ENCODE data around the gene PTPRR. TPM values are rescaled to one million over a fixed set of nuclear protein-coding genes. Genes with fewer than 3 reads are reported as not detected.

PTPRR gene
- total RNA-seq, 4 donors from 2014 or later: not detected

DNA sequence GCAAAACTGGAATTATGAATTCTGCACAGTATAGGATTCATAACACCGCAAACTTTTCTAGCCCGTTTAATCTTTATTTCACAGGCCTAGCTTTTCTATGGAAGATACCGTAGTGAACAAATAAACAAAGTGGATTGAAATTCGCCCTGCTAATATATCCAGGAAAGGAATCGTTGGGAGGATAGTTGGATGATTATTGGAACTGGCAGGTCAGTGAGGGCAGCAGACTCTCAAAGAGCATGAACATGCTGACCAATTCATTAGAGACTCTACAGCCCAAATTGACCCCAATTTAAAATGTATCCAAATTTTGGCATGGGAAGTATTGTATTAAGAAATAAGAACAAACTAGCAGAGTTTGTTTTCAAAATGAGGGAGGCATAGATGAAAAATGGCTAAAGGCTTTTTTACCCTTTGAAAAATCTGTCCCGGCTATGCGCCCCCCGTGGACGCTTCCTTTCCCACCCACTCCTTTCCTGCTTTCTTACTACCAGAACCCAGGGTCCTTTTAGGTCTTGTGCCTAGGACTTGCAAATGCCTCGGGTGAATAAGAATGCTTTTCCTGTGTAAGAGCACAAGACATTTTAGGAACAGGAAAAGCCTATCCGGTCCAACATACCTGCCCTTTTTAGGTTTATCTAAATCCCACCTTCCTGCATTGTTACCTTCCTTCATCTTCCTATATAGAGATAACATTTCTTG lies 198.7 kb downstream of the PTPRR start:
- 82% methylated on average over 11 of the region's 11 CpGs for WGBS
- Histone ChIP-seq H3K4me1 (no peaks in the 10 kb centered on the region), H3K9me3 (no peaks in the 10 kb centered on the region), H3K4me3 (no peak overlapping the region), H3K27me3 (no peaks in the 10 kb centered on the region), H3K36me3 (no peaks in the 10 kb centered on the region), H3K27ac (no peak overlapping the region)
- TF ChIP-seq EP300 (IDR thresholded peaks at IDR 0.05): no peak
- no peak for TF ChIP-seq POLR2A (IDR thresholded peaks at IDR 0.05)
- TF ChIP-seq, protein P1, sequence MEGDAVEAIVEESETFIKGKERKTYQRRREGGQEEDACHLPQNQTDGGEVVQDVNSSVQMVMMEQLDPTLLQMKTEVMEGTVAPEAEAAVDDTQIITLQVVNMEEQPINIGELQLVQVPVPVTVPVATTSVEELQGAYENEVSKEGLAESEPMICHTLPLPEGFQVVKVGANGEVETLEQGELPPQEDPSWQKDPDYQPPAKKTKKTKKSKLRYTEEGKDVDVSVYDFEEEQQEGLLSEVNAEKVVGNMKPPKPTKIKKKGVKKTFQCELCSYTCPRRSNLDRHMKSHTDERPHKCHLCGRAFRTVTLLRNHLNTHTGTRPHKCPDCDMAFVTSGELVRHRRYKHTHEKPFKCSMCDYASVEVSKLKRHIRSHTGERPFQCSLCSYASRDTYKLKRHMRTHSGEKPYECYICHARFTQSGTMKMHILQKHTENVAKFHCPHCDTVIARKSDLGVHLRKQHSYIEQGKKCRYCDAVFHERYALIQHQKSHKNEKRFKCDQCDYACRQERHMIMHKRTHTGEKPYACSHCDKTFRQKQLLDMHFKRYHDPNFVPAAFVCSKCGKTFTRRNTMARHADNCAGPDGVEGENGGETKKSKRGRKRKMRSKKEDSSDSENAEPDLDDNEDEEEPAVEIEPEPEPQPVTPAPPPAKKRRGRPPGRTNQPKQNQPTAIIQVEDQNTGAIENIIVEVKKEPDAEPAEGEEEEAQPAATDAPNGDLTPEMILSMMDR (IDR thresholded peaks at IDR 0.05): no peak
- TF ChIP-seq POLR2AphosphoS5 (IDR thresholded peaks at IDR 0.05): no peak
- no peak for DNase-seq (ENCODE audit: low spot score in 2 of 2)

- no peak for DNase-seq (ENCODE audit: low spot score in 2 of 2)
- no peak overlapping the region for H3K27ac ChIP-seq
- 71% methylated on average over 3 of the region's 3 CpGs for WGBS
Observed at GRCh38 chr12:70721216-70721615, 199.3 kb downstream of the PTPRR start.

GRCh38 chr12:70719672-70720420 lies 200.7 kb downstream of the PTPRR start:
- Histone ChIP-seq H3K36me3 (no peaks in the 10 kb centered on the region), H3K27ac (no peak overlapping the region), H3K4me1 (no peaks in the 10 kb centered on the region), H3K9me3 (no peaks in the 10 kb centered on the region), H3K27me3 (peaks cover under 1% of the 10 kb centered on the region), H3K4me3 (peak overlapping the region; percentile 30)
- DNase-seq (ENCODE audit: low spot score in 2 of 2): no peak
- WGBS: 33% methylated on average over 19 of the region's 19 CpGs
- TF ChIP-seq, protein P1 (IDR thresholded peaks at IDR 0.05): peak; percentile 45 to 69
- TF ChIP-seq POLR2A (IDR thresholded peaks at IDR 0.05): no peak

More at GRCh38 chr12:70721216-70721615, 199.3 kb downstream of the PTPRR start:
- no peaks in the 10 kb centered on the region for H3K9me3 ChIP-seq
- H3K4me3 ChIP-seq: no peak overlapping the region
- TF ChIP-seq EP300 (IDR thresholded peaks at IDR 0.05) (no peak), POLR2A (IDR thresholded peaks at IDR 0.05) (no peak), POLR2AphosphoS5 (IDR thresholded peaks at IDR 0.05) (no peak)
- H3K4me1 ChIP-seq: no peaks in the 10 kb centered on the region
- no peaks in the 10 kb centered on the region for H3K27me3 ChIP-seq
- no peaks in the 10 kb centered on the region for H3K36me3 ChIP-seq

GRCh38 chr12:70719071-70719470 lies 201.5 kb downstream of the PTPRR start:
- Histone ChIP-seq H3K27me3 (peaks cover 4% of the 10 kb centered on the region), H3K9me3 (no peaks in the 10 kb centered on the region), H3K27ac (no peak overlapping the region), H3K4me3 (no peak overlapping the region), H3K36me3 (no peaks in the 10 kb centered on the region), H3K4me1 (no peaks in the 10 kb centered on the region)
- DNase-seq (ENCODE audit: low spot score in 2 of 2): no peak
- WGBS: 81% methylated on average over 12 of the region's 12 CpGs
- no peak for TF ChIP-seq EP300 (IDR thresholded peaks at IDR 0.05)
- TF ChIP-seq, protein P1 (IDR thresholded peaks at IDR 0.05): no peak
- no peak for TF ChIP-seq POLR2AphosphoS5 (IDR thresholded peaks at IDR 0.05)
- no peak for TF ChIP-seq POLR2A (IDR thresholded peaks at IDR 0.05)

- no peaks in the 10 kb centered on the region for H3K9me3 ChIP-seq
- TF ChIP-seq EP300 (IDR thresholded peaks at IDR 0.05) (no peak), POLR2AphosphoS5 (IDR thresholded peaks at IDR 0.05) (no peak), POLR2A (IDR thresholded peaks at IDR 0.05) (no peak)
- TF ChIP-seq, protein P1 (IDR thresholded peaks at IDR 0.05): no peak
- H3K4me3 ChIP-seq: no peak overlapping the region
- H3K4me1 ChIP-seq: no peaks in the 10 kb centered on the region
- H3K36me3 ChIP-seq: no peaks in the 10 kb centered on the region
- 54% methylated on average over 3 of the region's 3 CpGs for WGBS
- H3K27me3 ChIP-seq: peaks cover 4% of the 10 kb centered on the region
- H3K27ac ChIP-seq: no peak overlapping the region
- DNase-seq (ENCODE audit: low spot score in 2 of 2): no peak
Observed at GRCh38 chr12:70711831-70712230, 208.7 kb downstream of the PTPRR start.

Data from suprapubic skin (tissue), 4 donors.